Sigmoid colon (tissue), 7 donors: ENCODE results near the gene SMARCC1. TPM values are rescaled to one million over a fixed set of nuclear protein-coding genes. Genes with fewer than 3 reads are reported as not detected.

ENCODE experiments used
- DNase-seq: peaks from one replicate; pipeline ENCODE4 v3.0.0-alpha.2; 2019
- H3K27ac ChIP-seq, 4 donors: fragments of 200-600 bp; sonication (generic); one replicate each; pipeline ENCODE4 v1.5.1; 2016 to 2019; ENCODE audit warnings: mild to moderate bottlenecking in 1 of 4
- H3K27me3 ChIP-seq, 3 donors: fragments of 200-600 bp; sonication (generic); one replicate each; pipeline ENCODE4 v1.5.1; 2019; ENCODE audit warnings: mild to moderate bottlenecking in 1 of 3
- H3K36me3 ChIP-seq, 4 donors: fragments of 200-600 bp; sonication (generic); one replicate each; pipeline ENCODE4 v1.5.1; 2016 to 2019
- H3K4me1 ChIP-seq, 4 donors: fragments of 200-600 bp; sonication (generic); one replicate each; pipeline ENCODE4 v1.5.1; 2017 to 2019
- H3K4me3 ChIP-seq, 4 donors: fragments of 200-600 bp; sonication (generic); one replicate each; pipeline ENCODE4 v1.5.1; 2017 to 2019; ENCODE audit warnings: mild to moderate bottlenecking in 2 of 4, moderate library complexity in 1 of 4
- H3K9me3 ChIP-seq, 4 donors: fragments of 200-600 bp in 3 of 4; sonication (generic) in 3 of 4; one replicate each; pipeline versions ENCODE4 v1.5.1 to v1.6.1; 2013 to 2019
- CTCF ChIP-seq, 4 experiments: fragments of 450-650 bp in 3 of 4; fragments of 200-600 bp in 1 of 4; IDR thresholded peaks; one replicate each; pipeline ENCODE4 v1.5.1; 2016 to 2019; ENCODE audit warnings: antibody characterized with exemption in 4 of 4, mild to moderate bottlenecking in 3 of 4, moderate library complexity in 2 of 4
- EP300 ChIP-seq, 4 donors: sonication (generic); formaldehyde crosslinking; IDR thresholded peaks; one replicate each; pipeline ENCODE4 v1.6.1; 2017; ENCODE audit warnings: antibody characterized with exemption in 4 of 4
- POLR2A ChIP-seq, 2 donors: fragments of 450-650 bp; IDR thresholded peaks; one replicate each; pipeline ENCODE4 v1.6.1; 2016; ENCODE audit warnings: antibody characterized with exemption in 2 of 2, mild to moderate bottlenecking in 2 of 2, moderate library complexity in 2 of 2
- POLR2AphosphoS5 ChIP-seq, 4 donors: sonication (generic); formaldehyde crosslinking; IDR thresholded peaks; one replicate each; pipeline ENCODE4 v1.6.1; 2017; ENCODE audit warnings: antibody characterized with exemption in 4 of 4
- WGBS, 2 donors: extraction: QIAGEN DNeasy Blood & Tissue Kit; methylation state at CpG; one replicate each; pipeline ENCODE4 v1.1.7; 2013; 5-methylcytosine and 5-hydroxymethylcytosine counted together
- intact Hi-C: fragments of 100-400 bp; cut with DNase I; formaldehyde crosslinking; loops from one replicate; pipeline ENCODE4 v1.15.1; 2023
- polyA plus RNA-seq, 3 donors: library from polyadenylated mRNA; stranded (reverse); fragments of 200-250 nt; gene quantifications; one replicate each; pipeline ENCODE4 v1.2.3, GENCODE V29; 2013
- total RNA-seq, 4 donors: library from RNA; depleted of rRNA; stranded (reverse); fragments of >200 nt; gene quantifications; one replicate each; pipeline ENCODE4 v1.1.0, GENCODE V29; 2016
- donor health status: healthy with polysubstance abuse.
- donor health status: Bipolar disorder and iron deficiency.
- donor health status: healthy.

SMARCC1 gene
- total and polyA plus RNA-seq, 7 donors, result 11.1 to 57.3 (median 43.9) TPM

- no peak overlapping the region for H3K27ac ChIP-seq
- no peaks in the 10 kb centered on the region for H3K27me3 ChIP-seq
- no peak overlapping the region for H3K4me3 ChIP-seq
- TF ChIP-seq POLR2A (IDR thresholded peaks at IDR 0.05) (no peak), CTCF (IDR thresholded peaks at IDR 0.05) (no peak), EP300 (IDR thresholded peaks at IDR 0.05) (no peak), POLR2AphosphoS5 (IDR thresholded peaks at IDR 0.05) (no peak)
- no peak for DNase-seq
- 76 to 80% methylated on average over 3 of the region's 3 CpGs for WGBS, 2 donors
- H3K4me1 ChIP-seq, result peaks cover 0 to 3% (median 0%) of the 10 kb centered on the region in 4 donors
- no peaks in the 10 kb centered on the region for H3K9me3 ChIP-seq
- H3K36me3 ChIP-seq, result peaks cover 10 to 61% (median 17%) of the 10 kb centered on the region in 4 donors
- intact Hi-C loops, result no loop called here
These were observed 158.8 kb downstream of the SMARCC1 start for GRCh38 chr3:47622671-47623461.

DNA sequence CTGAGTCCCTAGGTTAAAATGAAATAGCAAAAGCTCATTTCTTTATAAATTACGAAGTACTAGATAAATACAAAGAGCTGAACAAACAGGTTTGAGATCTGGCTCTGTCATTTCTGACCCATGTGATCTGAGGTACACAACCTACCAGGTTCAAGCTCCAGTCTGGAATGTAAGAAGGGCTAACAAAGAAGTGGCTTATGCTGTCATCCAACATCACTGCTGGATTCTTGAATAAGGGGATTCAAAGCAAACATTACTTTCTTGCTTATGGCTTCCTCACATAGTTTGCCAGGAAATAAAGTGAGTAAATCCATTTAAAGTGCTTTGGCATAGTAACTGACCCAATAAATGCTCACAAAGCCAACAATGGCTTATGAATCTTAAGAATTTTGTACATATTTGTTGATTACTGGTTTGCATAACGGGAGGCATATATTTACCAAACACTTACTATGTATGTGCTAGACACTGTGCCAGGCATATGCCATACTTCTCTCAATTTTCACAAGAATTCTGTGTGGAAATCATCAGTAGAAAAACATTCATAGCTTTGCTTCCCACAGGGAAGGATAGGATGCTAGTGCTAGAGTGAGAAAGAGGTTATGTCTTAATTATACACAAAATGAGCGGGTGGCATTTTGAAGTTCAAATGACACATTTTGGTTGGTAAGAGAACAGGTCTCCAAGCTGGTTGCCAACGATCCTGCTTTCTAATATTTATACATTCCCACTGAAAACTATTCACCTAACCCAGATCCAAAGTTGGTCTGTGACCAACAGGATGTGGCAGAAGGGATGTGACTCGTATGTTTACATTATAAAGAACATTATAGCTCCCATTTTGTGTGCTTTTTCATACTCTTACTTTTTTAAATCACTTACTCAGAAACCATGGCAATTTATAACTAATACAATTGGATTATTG lies 164.3 kb downstream of the SMARCC1 start:
- intact Hi-C loops, result no loop called here
- Histone ChIP-seq H3K9me3 (no peaks in the 10 kb centered on the region), H3K36me3 (peaks cover 15 to 64% (median 18%) of the 10 kb centered on the region in 4 donors), H3K4me1 (peaks cover 0 to 21% (median 15%) of the 10 kb centered on the region in 4 donors), H3K27me3 (no peaks in the 10 kb centered on the region), H3K4me3 (no peak overlapping the region), H3K27ac (no peak overlapping the region)
- WGBS, 2 donors, result 68 to 81% methylated on average over 5 of the region's 5 CpGs
- TF ChIP-seq EP300 (IDR thresholded peaks at IDR 0.05) (no peak), POLR2AphosphoS5 (IDR thresholded peaks at IDR 0.05) (no peak), CTCF (IDR thresholded peaks at IDR 0.05) (no peak), POLR2A (IDR thresholded peaks at IDR 0.05) (no peak)
- DNase-seq, result no peak

GRCh38 chr3:47614788-47615187 lies 166.9 kb downstream of the SMARCC1 start:
- H3K36me3 ChIP-seq, result peaks cover 8 to 44% (median 13%) of the 10 kb centered on the region in 4 donors
- TF ChIP-seq POLR2AphosphoS5 (IDR thresholded peaks at IDR 0.05) (no peak), CTCF (IDR thresholded peaks at IDR 0.05) (no peak), POLR2A (IDR thresholded peaks at IDR 0.05) (no peak), EP300 (IDR thresholded peaks at IDR 0.05) (no peak)
- 94 to 96% methylated on average over 2 of the region's 2 CpGs for WGBS, 2 donors
- H3K27ac ChIP-seq, result peak overlapping the region in 1 of 4 donors; percentile 63
- intact Hi-C loops, result no loop called here
- DNase-seq, result no peak
- H3K27me3 ChIP-seq, result no peaks in the 10 kb centered on the region
- no peak overlapping the region for H3K4me3 ChIP-seq
- peaks cover 0 to 32% (median 24%) of the 10 kb centered on the region in 4 donors for H3K4me1 ChIP-seq
- H3K9me3 ChIP-seq, result no peaks in the 10 kb centered on the region

GRCh38 chr3:47613722-47614121 lies 168.0 kb downstream of the SMARCC1 start:
- Histone ChIP-seq H3K27me3 (no peaks in the 10 kb centered on the region), H3K27ac (peak overlapping the region in 3 of 4 donors; percentile 47 to 63 (median 56)), H3K4me1 (peaks cover 0 to 32% (median 24%) of the 10 kb centered on the region in 4 donors), H3K4me3 (no peak overlapping the region), H3K36me3 (peaks cover 0 to 44% (median 7%) of the 10 kb centered on the region in 4 donors), H3K9me3 (no peaks in the 10 kb centered on the region)
- TF ChIP-seq POLR2AphosphoS5 (IDR thresholded peaks at IDR 0.05) (no peak), POLR2A (IDR thresholded peaks at IDR 0.05) (no peak), CTCF (IDR thresholded peaks at IDR 0.05) (no peak), EP300 (IDR thresholded peaks at IDR 0.05) (no peak)
- intact Hi-C loops, result no loop called here
- DNase-seq, result no peak
- WGBS, 2 donors, result 72 to 83% methylated on average over 4 of the region's 4 CpGs
